ENCODE measurements around the gene ADAM8. TPM values are rescaled to one million over a fixed set of nuclear protein-coding genes. Genes with fewer than 3 reads are reported as not detected.
"Not testable (repeated sequence)": the region's sequence is repeated elsewhere in the genome, so short reads cannot be mapped to it uniquely, and the experiment has no call there.

The ADAM8 gene
- total and polyA plus RNA-seq, 9 donors = 0.48 to 5.9 (median 3.4) TPM

DNA sequence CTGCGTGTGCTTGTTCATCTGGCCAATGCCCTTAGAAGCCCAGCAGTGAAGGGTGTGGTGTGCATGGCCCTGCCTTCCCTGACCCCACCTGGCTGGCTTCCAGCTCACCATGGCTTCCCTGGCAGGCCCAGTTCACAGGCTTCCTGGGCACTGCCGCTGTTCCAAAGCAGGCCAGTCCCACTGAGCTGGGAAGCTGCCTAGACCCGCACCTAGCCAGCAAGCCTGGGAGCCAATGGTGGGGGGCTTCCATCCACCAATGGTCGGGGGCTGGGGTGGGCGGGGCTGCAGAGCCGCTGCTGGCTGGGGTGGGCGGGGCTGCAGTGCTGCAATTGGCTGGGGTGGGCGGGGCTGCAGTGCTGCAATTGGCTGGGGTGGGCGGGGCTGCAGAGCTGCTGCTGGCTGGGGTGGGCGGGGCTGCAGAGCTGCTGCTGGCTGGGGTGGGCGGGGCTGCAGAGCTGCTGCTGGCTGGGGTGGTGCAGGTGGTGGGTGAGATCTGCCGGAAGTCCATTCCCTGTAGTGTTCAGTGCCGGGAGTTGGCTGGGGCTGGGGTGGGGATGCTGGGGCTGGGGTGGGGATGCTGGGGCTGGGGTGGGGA is 47.6 kb upstream of the ADAM8 start:
- Histone ChIP-seq H3K27ac (no peak overlapping the region), H3K36me3 (no peaks in the 10 kb centered on the region), H3K9me3 (no peaks in the 10 kb centered on the region), H3K4me1 (ENCODE audit: insufficient read depth) (peaks cover 7% of the 10 kb centered on the region), H3K4me3 (no peak overlapping the region), H3K27me3 (peaks cover 26% of the 10 kb centered on the region)
- intact Hi-C loops (cut with DNase I) = no loop called here
- 4 to 13% (median 5%) methylated on average over 6 to 13 of the region's 13 CpGs for WGBS, 3 donors
- no peak for TF ChIP-seq EP300 (IDR thresholded peaks at IDR 0.05)
- no peak for TF ChIP-seq CTCF (IDR thresholded peaks at IDR 0.05)
- TF ChIP-seq POLR2A (IDR thresholded peaks at IDR 0.05) = no peak
- DNase-seq = peak in 3 of 5 donors; percentile 45 to 77 (median 63)

GRCh38 chr10:133322064-133322709 is 45.5 kb upstream of the ADAM8 start:
- intact Hi-C loops (cut with DNase I); H3K9me3 ChIP-seq; H3K27ac ChIP-seq; H3K36me3 ChIP-seq; H3K4me3 ChIP-seq; DNase-seq; H3K4me1 ChIP-seq (ENCODE audit: insufficient read depth): not testable (repeated sequence)
- WGBS, 3 donors = 50 to 62% (median 57%) methylated on average over 12 to 13 of the region's 14 CpGs
- H3K27me3 ChIP-seq = peaks cover 18% of the 10 kb centered on the region

- H3K4me1 ChIP-seq (ENCODE audit: insufficient read depth); DNase-seq; H3K27me3 ChIP-seq; H3K4me3 ChIP-seq; H3K9me3 ChIP-seq; H3K36me3 ChIP-seq; intact Hi-C loops (cut with DNase I); H3K27ac ChIP-seq: not testable (repeated sequence)
- 84 to 88% (median 87%) methylated on average over 6 of the region's 6 CpGs for WGBS, 3 donors
Observed at GRCh38 chr10:133320852-133321422, 44.3 kb upstream of the ADAM8 start.

- H3K27ac ChIP-seq = no peak overlapping the region
- H3K36me3 ChIP-seq = no peaks in the 10 kb centered on the region
- no peaks in the 10 kb centered on the region for H3K9me3 ChIP-seq
- H3K27me3 ChIP-seq = no peaks in the 10 kb centered on the region
- peak overlapping the region; percentile 23 for H3K4me3 ChIP-seq
- H3K4me1 ChIP-seq (ENCODE audit: insufficient read depth) = no peaks in the 10 kb centered on the region
- WGBS, 3 donors = 8 to 15% (median 15%) methylated on average over 28 to 51 of the region's 51 CpGs
- TF ChIP-seq CTCF (IDR thresholded peaks at IDR 0.05) = peak; percentile 26 to 51 (median 47)
- TF ChIP-seq EP300 (IDR thresholded peaks at IDR 0.05) = no peak
- TF ChIP-seq POLR2A (IDR thresholded peaks at IDR 0.05) = no peak
- intact Hi-C loops (cut with DNase I) = loop anchor here in 1 of 4 donors (5.0 kb wide), 1 partner anchor 176 kb away; no protein-coding TSS in a partner anchor
- DNase-seq = peak; percentile 41 to 73 (median 64)
Observed at GRCh38 chr10:133318494-133319127, 41.9 kb upstream of the ADAM8 start.

- Histone ChIP-seq H3K4me3 (no peak overlapping the region), H3K36me3 (no peaks in the 10 kb centered on the region), H3K4me1 (ENCODE audit: insufficient read depth) (no peaks in the 10 kb centered on the region), H3K9me3 (no peaks in the 10 kb centered on the region), H3K27ac (no peak overlapping the region), H3K27me3 (no peaks in the 10 kb centered on the region)
- intact Hi-C loops (cut with DNase I) = loop anchor here in 1 of 4 donors (5.0 kb wide), 1 partner anchor 174 kb away; no protein-coding TSS in a partner anchor
- WGBS, 3 donors = 80 to 92% (median 84%) methylated on average over 7 of the region's 7 CpGs
- TF ChIP-seq POLR2A (IDR thresholded peaks at IDR 0.05) (no peak), CTCF (IDR thresholded peaks at IDR 0.05) (no peak)
- DNase-seq = peak in 1 of 5 donors; percentile 5
Observed at GRCh38 chr10:133316732-133317131, 40.1 kb upstream of the ADAM8 start.
